ENCODE measurements around the gene OR51A4. TPM values are rescaled to one million over a fixed set of nuclear protein-coding genes. Genes with fewer than 3 reads are reported as not detected.

Gene OR51A4
- total RNA-seq, 1 experiment from 2014 or later: not detected

Other genes with a start within 250 kb of the OR51A4 start
- gene OR51E2, start 249.8 kb downstream of the OR51A4 start, total RNA-seq (2014; rRNA removed; shearing (Covaris generic)): 0.20 TPM in 1 of 2 replicates, not detected in the other
- gene MMP26, start 242.8 kb downstream of the OR51A4 start, total RNA-seq (2014; rRNA removed; shearing (Covaris generic)): not detected in 2 replicates
- gene OR51F1, start 177.7 kb downstream of the OR51A4 start, total RNA-seq (2014; rRNA removed; shearing (Covaris generic)): not detected in 2 replicates
- gene OR52R1, start 143.2 kb downstream of the OR51A4 start, total RNA-seq (2014; rRNA removed; shearing (Covaris generic)): not detected in 2 replicates
- not detected in 2 replicates for gene OR51F2, start 126.3 kb downstream of the OR51A4 start, total RNA-seq (2014; rRNA removed; shearing (Covaris generic))
- gene OR51S1, start 98.4 kb downstream of the OR51A4 start, total RNA-seq (2014; rRNA removed; shearing (Covaris generic)): not detected in 2 replicates
- gene OR51T1, start 65.7 kb downstream of the OR51A4 start, total RNA-seq (2014; rRNA removed; shearing (Covaris generic)): not detected in 2 replicates
- not detected in 2 replicates for gene OR51A7, start 43.8 kb downstream of the OR51A4 start, total RNA-seq (2014; rRNA removed; shearing (Covaris generic))
- gene OR51G2, start 28.3 kb downstream of the OR51A4 start, total RNA-seq (2014; rRNA removed; shearing (Covaris generic)): 0.23 TPM in 1 of 2 replicates, not detected in the other
- gene OR51G1, start 23.3 kb downstream of the OR51A4 start, total RNA-seq (2014; rRNA removed; shearing (Covaris generic)): not detected in 2 replicates
- gene OR51A2, start 8.1 kb upstream of the OR51A4 start, total RNA-seq (2014; rRNA removed; shearing (Covaris generic)): not detected in 2 replicates
- not detected in 2 replicates for gene OR51L1, start 47.2 kb upstream of the OR51A4 start, total RNA-seq (2014; rRNA removed; shearing (Covaris generic))
- gene OR52J3, start 98.9 kb upstream of the OR51A4 start, total RNA-seq (2014; rRNA removed; shearing (Covaris generic)): not detected in 2 replicates
- not detected in 2 replicates for gene OR52E2, start 112.0 kb upstream of the OR51A4 start, total RNA-seq (2014; rRNA removed; shearing (Covaris generic))
- not detected in 2 replicates for gene OR52E1, start 122.0 kb upstream of the OR51A4 start, total RNA-seq (2014; rRNA removed; shearing (Covaris generic))
- gene OR52A5, start 190.8 kb upstream of the OR51A4 start, total RNA-seq (2014; rRNA removed; shearing (Covaris generic)): not detected in 2 replicates
- not detected in 2 replicates for gene OR52A1, start 207.2 kb upstream of the OR51A4 start, total RNA-seq (2014; rRNA removed; shearing (Covaris generic))